IPS-18a (cell line): ENCODE results near the gene NR3C2.

Experiments used
- H3K27ac ChIP-seq: one replicate; pipeline ENCODE4 v1.5.1; 2013; ENCODE audit warnings: low read length
- H3K27me3 ChIP-seq: one replicate; pipeline ENCODE4 v1.6.1; 2013; ENCODE audit warnings: mild to moderate bottlenecking, low read length; ENCODE audit not compliant: control insufficient read depth, insufficient read depth
- H3K36me3 ChIP-seq: one replicate; pipeline ENCODE4 v1.6.1; 2013; ENCODE audit warnings: low read depth, low read length; ENCODE audit not compliant: control insufficient read depth
- H3K4me1 ChIP-seq: one replicate; pipeline ENCODE4 v1.6.1; 2013; ENCODE audit warnings: low read depth, low read length; ENCODE audit not compliant: control insufficient read depth
- H3K4me3 ChIP-seq: one replicate; pipeline ENCODE4 v1.5.1; 2013; ENCODE audit warnings: low read length
- H3K9ac ChIP-seq: one replicate; pipeline ENCODE4 v1.6.1; 2013; ENCODE audit warnings: mild to moderate bottlenecking, low read length, moderate library complexity
- H3K9me3 ChIP-seq: one replicate; pipeline ENCODE4 v1.6.1; 2013; ENCODE audit warnings: low read depth, low read length; ENCODE audit not compliant: control insufficient read depth

The NR3C2 gene

DNA sequence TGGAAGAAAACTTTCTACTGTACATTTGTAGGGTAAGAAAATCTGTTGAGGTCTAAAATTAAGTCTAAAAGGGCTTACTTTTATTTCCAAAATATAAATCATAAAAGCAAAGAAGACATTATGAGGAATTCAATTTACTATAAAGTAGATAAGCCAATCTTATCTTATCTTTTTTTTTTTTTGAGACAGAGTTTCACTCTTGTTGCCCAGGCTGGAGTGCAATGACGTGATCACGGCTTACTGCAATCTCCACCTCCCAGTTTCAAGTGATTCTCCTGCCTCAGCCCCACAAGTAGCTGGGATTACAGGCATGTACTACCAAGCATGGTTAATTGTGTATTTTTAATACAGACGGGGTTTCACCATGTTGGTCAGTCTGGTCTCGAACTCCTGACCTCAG is 166.9 kb downstream of the NR3C2 start:
- H3K4me1 ChIP-seq, result no peaks in the 10 kb centered on the region
- no peak overlapping the region for H3K9ac ChIP-seq
- no peaks in the 10 kb centered on the region for H3K36me3 ChIP-seq
- no peak overlapping the region for H3K4me3 ChIP-seq
- H3K9me3 ChIP-seq, result no peaks in the 10 kb centered on the region
- H3K27me3 ChIP-seq, result no peaks in the 10 kb centered on the region
- no peak overlapping the region for H3K27ac ChIP-seq

GRCh38 chr4:148273501-148273986 is 168.7 kb downstream of the NR3C2 start:
- no peak overlapping the region for H3K27ac ChIP-seq
- H3K9ac ChIP-seq, result no peak overlapping the region
- no peaks in the 10 kb centered on the region for H3K4me1 ChIP-seq
- no peaks in the 10 kb centered on the region for H3K36me3 ChIP-seq
- no peaks in the 10 kb centered on the region for H3K27me3 ChIP-seq
- no peaks in the 10 kb centered on the region for H3K9me3 ChIP-seq
- H3K4me3 ChIP-seq, result no peak overlapping the region

- Histone ChIP-seq H3K9ac (no peak overlapping the region), H3K36me3 (no peaks in the 10 kb centered on the region), H3K27me3 (no peaks in the 10 kb centered on the region), H3K27ac (no peak overlapping the region), H3K4me3 (no peak overlapping the region), H3K9me3 (no peaks in the 10 kb centered on the region), H3K4me1 (no peaks in the 10 kb centered on the region)
Observed at GRCh38 chr4:148271166-148271565, 171.0 kb downstream of the NR3C2 start.

DNA sequence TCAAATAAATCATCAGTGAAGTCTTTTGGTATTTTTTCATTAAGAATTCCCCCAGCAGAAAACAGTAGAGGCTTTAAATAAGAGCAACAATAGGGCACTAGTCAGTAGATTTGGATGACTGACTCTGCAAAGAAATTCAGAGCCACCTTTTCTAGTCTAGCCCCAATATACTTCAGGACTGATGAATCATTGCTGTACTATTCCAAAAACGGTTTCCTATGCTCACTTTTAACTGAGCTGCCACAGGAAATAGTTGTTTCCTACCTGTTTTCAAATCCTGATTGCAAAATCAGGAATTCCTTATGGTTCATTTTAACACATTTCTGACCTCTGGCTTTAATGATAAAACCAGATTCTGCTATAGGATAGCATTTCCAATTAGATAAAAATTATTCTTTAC is 171.6 kb downstream of the NR3C2 start:
- Histone ChIP-seq H3K4me3 (no peak overlapping the region), H3K9me3 (no peaks in the 10 kb centered on the region), H3K27ac (no peak overlapping the region), H3K9ac (no peak overlapping the region), H3K4me1 (no peaks in the 10 kb centered on the region), H3K36me3 (no peaks in the 10 kb centered on the region), H3K27me3 (no peaks in the 10 kb centered on the region)

- Histone ChIP-seq H3K4me1 (no peaks in the 10 kb centered on the region), H3K9ac (no peak overlapping the region), H3K27ac (no peak overlapping the region), H3K36me3 (no peaks in the 10 kb centered on the region), H3K27me3 (no peaks in the 10 kb centered on the region), H3K4me3 (no peak overlapping the region), H3K9me3 (no peaks in the 10 kb centered on the region)
Observed at GRCh38 chr4:148268835-148269234, 173.4 kb downstream of the NR3C2 start.

- Histone ChIP-seq H3K9ac (no peak overlapping the region), H3K9me3 (no peaks in the 10 kb centered on the region), H3K36me3 (no peaks in the 10 kb centered on the region), H3K27ac (no peak overlapping the region), H3K4me1 (no peaks in the 10 kb centered on the region), H3K27me3 (no peaks in the 10 kb centered on the region), H3K4me3 (no peak overlapping the region)
Observed at GRCh38 chr4:148266921-148267320, 175.3 kb downstream of the NR3C2 start.

- Histone ChIP-seq H3K4me3 (no peak overlapping the region), H3K9me3 (no peaks in the 10 kb centered on the region), H3K27me3 (no peaks in the 10 kb centered on the region), H3K36me3 (no peaks in the 10 kb centered on the region), H3K9ac (no peak overlapping the region), H3K27ac (no peak overlapping the region), H3K4me1 (no peaks in the 10 kb centered on the region)
Observed at GRCh38 chr4:148266240-148266639, 176.0 kb downstream of the NR3C2 start.

GRCh38 chr4:148265627-148266026 is 176.6 kb downstream of the NR3C2 start:
- Histone ChIP-seq H3K4me3 (no peak overlapping the region), H3K9me3 (no peaks in the 10 kb centered on the region), H3K9ac (no peak overlapping the region), H3K36me3 (no peaks in the 10 kb centered on the region), H3K27me3 (no peaks in the 10 kb centered on the region), H3K4me1 (no peaks in the 10 kb centered on the region), H3K27ac (no peak overlapping the region)

DNA sequence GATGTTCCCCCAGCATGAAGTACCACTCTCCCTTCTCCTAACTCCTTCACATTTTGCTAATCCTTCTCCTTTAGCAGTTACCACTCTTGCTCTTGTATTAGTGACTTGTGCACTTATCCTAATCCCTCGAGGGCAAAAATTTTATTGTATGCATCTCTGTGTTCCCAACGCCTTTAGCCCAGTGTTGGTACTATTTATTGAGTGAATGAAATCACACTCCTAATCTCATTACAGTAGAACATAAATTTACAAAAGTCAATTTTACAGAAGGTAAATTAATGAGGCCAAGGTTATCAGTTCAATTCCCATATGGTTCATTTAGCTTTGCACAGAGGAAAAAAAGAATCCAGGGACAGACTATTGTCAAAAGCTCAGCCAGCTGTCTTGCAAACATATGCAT is 178.4 kb downstream of the NR3C2 start:
- H3K27me3 ChIP-seq, result no peaks in the 10 kb centered on the region
- no peaks in the 10 kb centered on the region for H3K9me3 ChIP-seq
- H3K36me3 ChIP-seq, result no peaks in the 10 kb centered on the region
- no peaks in the 10 kb centered on the region for H3K4me1 ChIP-seq
- no peak overlapping the region for H3K9ac ChIP-seq
- no peak overlapping the region for H3K4me3 ChIP-seq
- no peak overlapping the region for H3K27ac ChIP-seq

- Histone ChIP-seq H3K4me1 (no peaks in the 10 kb centered on the region), H3K27ac (no peak overlapping the region), H3K27me3 (no peaks in the 10 kb centered on the region), H3K36me3 (no peaks in the 10 kb centered on the region), H3K9ac (no peak overlapping the region), H3K4me3 (no peak overlapping the region), H3K9me3 (no peaks in the 10 kb centered on the region)
Observed at GRCh38 chr4:148263127-148263526, 179.1 kb downstream of the NR3C2 start.

DNA sequence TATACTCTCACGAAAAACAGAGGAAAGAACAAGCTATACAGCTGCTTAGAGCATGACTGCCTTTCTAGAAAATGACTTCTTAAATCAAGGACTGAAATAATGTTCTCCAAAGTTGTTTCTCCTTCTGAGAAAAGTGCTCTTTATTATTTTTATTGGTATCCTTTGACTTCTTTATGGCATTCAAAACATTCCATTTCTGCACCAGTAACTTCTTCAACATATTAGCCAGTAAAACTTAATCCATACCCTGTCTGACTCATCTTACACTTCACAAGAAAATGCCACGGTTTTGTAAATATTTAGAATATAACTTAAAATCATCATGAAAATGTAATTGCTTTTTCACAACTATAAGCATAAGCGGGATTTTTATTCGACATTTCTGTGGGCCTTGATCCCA is 180.4 kb downstream of the NR3C2 start:
- Histone ChIP-seq H3K4me3 (no peak overlapping the region), H3K4me1 (no peaks in the 10 kb centered on the region), H3K9ac (no peak overlapping the region), H3K27me3 (no peaks in the 10 kb centered on the region), H3K27ac (no peak overlapping the region), H3K9me3 (no peaks in the 10 kb centered on the region), H3K36me3 (no peaks in the 10 kb centered on the region)

- no peaks in the 10 kb centered on the region for H3K36me3 ChIP-seq
- no peak overlapping the region for H3K27ac ChIP-seq
- H3K4me1 ChIP-seq, result no peaks in the 10 kb centered on the region
- no peak overlapping the region for H3K4me3 ChIP-seq
- no peaks in the 10 kb centered on the region for H3K27me3 ChIP-seq
- no peak overlapping the region for H3K9ac ChIP-seq
- no peaks in the 10 kb centered on the region for H3K9me3 ChIP-seq
Observed at GRCh38 chr4:148259841-148260240, 182.4 kb downstream of the NR3C2 start.
